Psoas muscle (tissue), 8 donors: Measurements from ENCODE around the gene SRRM4. TPM values are rescaled to one million over a fixed set of nuclear protein-coding genes. Genes with fewer than 3 reads are reported as not detected.

Experiments used
- ATAC-seq, 4 donors: fragments of 200-7000 bp; cut with Tn5 transposase; one replicate each; pipeline ENCODE4 v1.9.1; 2020; ENCODE audit warnings: moderate library complexity in 3 of 4, mild to moderate bottlenecking in 2 of 4
- DNase-seq, 2 donors: peaks; one replicate each; pipeline ENCODE4 v3.0.0-alpha.2; 2020
- H3K27ac ChIP-seq: fragments of 200-600 bp; one replicate; pipeline ENCODE4 v1.8.0; 2022
- H3K27me3 ChIP-seq, 3 donors: fragments of 200-600 bp in 1 of 3; one replicate each; pipeline versions ENCODE4 v1.6.1 to v1.8.0; 2013 to 2022; ENCODE audit warnings: low read length in 2 of 3, mild to moderate bottlenecking in 2 of 3, moderate library complexity in 1 of 3; ENCODE audit not compliant: insufficient read depth in 3 of 3
- H3K36me3 ChIP-seq, 2 donors: fragments of 200-600 bp in 1 of 2; one replicate each; pipeline versions ENCODE4 v1.6.1 to v1.8.0; 2013 to 2022; ENCODE audit warnings: low read depth in 1 of 2, mild to moderate bottlenecking in 1 of 2, moderate library complexity in 1 of 2; ENCODE audit not compliant: insufficient read depth in 1 of 2
- H3K4me1 ChIP-seq: fragments of 200-600 bp; one replicate; pipeline ENCODE4 v1.8.0; 2022
- H3K4me3 ChIP-seq: fragments of 200-600 bp; one replicate; pipeline ENCODE4 v1.8.0; 2022; ENCODE audit warnings: mild to moderate bottlenecking
- H3K9me3 ChIP-seq: fragments of 200-600 bp; one replicate; pipeline ENCODE4 v1.8.0; 2022
- CTCF ChIP-seq: fragments of 200-600 bp; IDR thresholded peaks from one replicate; pipeline ENCODE4 v1.8.0; 2022; ENCODE audit warnings: antibody characterized with exemption
- WGBS, 3 donors: extraction: QIAGEN DNeasy Blood & Tissue Kit; methylation state at CpG; one replicate each; pipeline versions ENCODE4 v1.1.6 to v1.1.7; 2013; 5-methylcytosine and 5-hydroxymethylcytosine counted together
- intact Hi-C, 2 donors: fragments of 100-400 bp; cut with DNase I; formaldehyde crosslinking; loops; one replicate each; pipeline versions ENCODE4 v1.11.0 to v1.14.2; 2022
- polyA plus RNA-seq, 3 donors: library from polyadenylated mRNA; stranded (reverse); fragments of 200-250 nt; gene quantifications; one replicate each; pipeline ENCODE4 v1.2.3, GENCODE V29; 2013
- total RNA-seq, 4 donors: library from RNA; stranded (reverse); fragmentation: NEBNext Ultra II Directional in 2 of 4; extraction: Animal tissue kit (Norgen Biotek cat#: 25700) in 2 of 4; gene quantifications; one replicate each; pipeline versions ENCODE4 v1.2.1 to v1.2.4, GENCODE V29; 2021 to 2023
- donor health status: healthy with polysubstance abuse.
- donor health status: DM: no; HTN: no; CAD: no; lungs with moderate emphysema.
- donor health status: Bipolar disorder and iron deficiency.
- donor health status: healthy.
- donor health status: DM: yes; HTN: yes; CAD: no.
- donor health status: DM: no; HTN: no; CAD: no.
- donor health status: DM: no; HTN: no; CAD: no.
- donor health status: DM: yes; HTN: yes; CAD: no.

The SRRM4 gene
- total and polyA plus RNA-seq, 7 donors = 0.01 to 0.19 (median 0.09) TPM

- ATAC-seq = no peak
- Histone ChIP-seq H3K4me1 (no peaks in the 10 kb centered on the region), H3K4me3 (no peak overlapping the region), H3K9me3 (no peaks in the 10 kb centered on the region), H3K27me3 (peaks cover 0 to 4% (median 0%) of the 10 kb centered on the region in 3 donors), H3K36me3 (no peaks in the 10 kb centered on the region), H3K27ac (no peak overlapping the region)
- no peak for TF ChIP-seq CTCF
- DNase-seq = no peak
- 37 to 72% (median 55%) methylated on average over 2 of the region's 2 CpGs for WGBS, 3 donors
- intact Hi-C loops = no loop called here
Observed at GRCh38 chr12:118959985-118960560, 21.3 kb upstream of the SRRM4 start.

GRCh38 chr12:118960865-118961264 lies 20.5 kb upstream of the SRRM4 start:
- intact Hi-C loops = no loop called here
- TF ChIP-seq CTCF = no peak
- H3K4me1 ChIP-seq = no peaks in the 10 kb centered on the region
- H3K27me3 ChIP-seq = no peaks in the 10 kb centered on the region
- 74 to 80% (median 76%) methylated on average over 6 of the region's 6 CpGs for WGBS, 3 donors
- no peaks in the 10 kb centered on the region for H3K36me3 ChIP-seq
- no peak overlapping the region for H3K4me3 ChIP-seq
- no peaks in the 10 kb centered on the region for H3K9me3 ChIP-seq
- ATAC-seq (no peak), DNase-seq (no peak)
- no peak overlapping the region for H3K27ac ChIP-seq

- no peak overlapping the region for H3K27ac ChIP-seq
- intact Hi-C loops = no loop called here
- no peaks in the 10 kb centered on the region for H3K4me1 ChIP-seq
- ATAC-seq = no peak
- no peaks in the 10 kb centered on the region for H3K27me3 ChIP-seq
- H3K4me3 ChIP-seq = no peak overlapping the region
- no peak for DNase-seq
- no peaks in the 10 kb centered on the region for H3K9me3 ChIP-seq
- no peak for TF ChIP-seq CTCF
- no peaks in the 10 kb centered on the region for H3K36me3 ChIP-seq
- 80 to 85% (median 84%) methylated on average over 5 of the region's 5 CpGs for WGBS, 3 donors
Observed at GRCh38 chr12:118964988-118965387, 16.4 kb upstream of the SRRM4 start.

- H3K27me3 ChIP-seq = peaks cover 0 to 6% (median 5%) of the 10 kb centered on the region in 3 donors
- WGBS, 3 donors = 59 to 67% (median 65%) methylated on average over 5 of the region's 5 CpGs
- intact Hi-C loops = loop anchor here in 1 of 2 donors (10.0 kb wide), 1 partner anchor 444 kb away; no protein-coding TSS in a partner anchor
Observed at GRCh38 chr12:118970856-118971255, 10.5 kb upstream of the SRRM4 start.

More at GRCh38 chr12:118970856-118971255, 10.5 kb upstream of the SRRM4 start:
- Histone ChIP-seq H3K27ac (no peak overlapping the region), H3K4me3 (no peak overlapping the region), H3K36me3 (no peaks in the 10 kb centered on the region), H3K9me3 (no peaks in the 10 kb centered on the region), H3K4me1 (no peaks in the 10 kb centered on the region)
- ATAC-seq (no peak), DNase-seq (no peak)
- TF ChIP-seq CTCF = no peak
